GM23338 (cell line): ENCODE results near the gene HADHB. TPM values are rescaled to one million over a fixed set of nuclear protein-coding genes. Genes with fewer than 3 reads are reported as not detected.

Experiments used
- ATAC-seq: fragments of 200-7000 bp; cut with Tn5 transposase; 3 replicates; pipeline ENCODE4 v1.9.1; 2020
- DNase-seq: peaks from one replicate; pipeline ENCODE4 v3.0.0-alpha.2; 2015; ENCODE audit warnings: low spot score
- H2AFZ ChIP-seq: fragments of 200-600 bp; sonication (generic); 2 replicates; pipeline ENCODE4 v1.8.0; 2016; ENCODE audit warnings: antibody characterized with exemption, mild to moderate bottlenecking, moderate library complexity
- H3F3A ChIP-seq: fragments of 200-600 bp; sonication (generic); replicated peaks from 2 replicates; pipeline ENCODE4 v1.8.0; 2017; ENCODE audit warnings: antibody characterized with exemption, mixed run types, low read depth
- H3K27ac ChIP-seq: fragments of 200-600 bp; sonication (generic); 2 replicates; pipeline ENCODE4 v1.6.1; 2016; ENCODE audit warnings: low read depth
- H3K27me3 ChIP-seq: fragments of 200-600 bp; sonication (generic); 2 replicates; pipeline ENCODE4 v1.8.0; 2016; ENCODE audit warnings: mild to moderate bottlenecking, mixed run types, moderate library complexity; ENCODE audit not compliant: insufficient read depth
- H3K36me3 ChIP-seq: fragments of 200-600 bp; sonication (generic); 2 replicates; pipeline ENCODE4 v1.8.0; 2016; ENCODE audit warnings: mild to moderate bottlenecking; ENCODE audit not compliant: insufficient read depth
- H3K4me1 ChIP-seq: fragments of 200-600 bp; sonication (generic); 2 replicates; pipeline ENCODE4 v1.8.0; 2016; ENCODE audit warnings: mild to moderate bottlenecking, moderate library complexity; ENCODE audit not compliant: insufficient read depth
- H3K4me2 ChIP-seq: fragments of 200-600 bp; sonication (generic); 2 replicates; pipeline ENCODE4 v1.7.1; 2017; ENCODE audit warnings: mixed run types
- H3K4me3 ChIP-seq: fragments of 200-600 bp; sonication (generic); 2 replicates; pipeline ENCODE4 v1.6.1; 2016; ENCODE audit warnings: mixed run types
- H3K79me2 ChIP-seq: fragments of 200-600 bp; sonication (generic); replicated peaks from 2 replicates; pipeline ENCODE4 v1.8.0; 2017; ENCODE audit warnings: mild to moderate bottlenecking; ENCODE audit not compliant: insufficient read depth
- H3K9me2 ChIP-seq: fragments of 200-600 bp; sonication (generic); 2 replicates; pipeline ENCODE4 v1.8.0; 2017; ENCODE audit not compliant: insufficient read depth
- H4K20me1 ChIP-seq: fragments of 200-600 bp; sonication (generic); replicated peaks from 2 replicates; pipeline ENCODE4 v1.8.0; 2017; ENCODE audit warnings: mild to moderate bottlenecking; ENCODE audit not compliant: insufficient read depth
- H3K27ac Mint-ChIP-seq: 2 replicates; pipeline ENCODE4 v1.8.0; 2020; ENCODE audit warnings: inconsistent platforms, mild to moderate bottlenecking, moderate library complexity, mixed read lengths
- H3K27me3 Mint-ChIP-seq: 3 replicates; pipeline ENCODE4 v1.8.0; 2022; ENCODE audit warnings: low read depth, mild to moderate bottlenecking, moderate library complexity, mixed read lengths, inconsistent platforms; ENCODE audit not compliant: insufficient read depth, poor library complexity
- H3K36me3 Mint-ChIP-seq: 3 replicates; pipeline ENCODE4 v1.8.0; 2021; ENCODE audit warnings: low read depth, mild to moderate bottlenecking, inconsistent platforms, moderate library complexity, mixed read lengths
- H3K4me1 Mint-ChIP-seq: 3 replicates; pipeline ENCODE4 v1.8.0; 2020; ENCODE audit warnings: mild to moderate bottlenecking, inconsistent platforms, mixed read lengths
- H3K4me3 Mint-ChIP-seq: 3 replicates; pipeline ENCODE4 v1.8.0; 2021; ENCODE audit warnings: moderate library complexity, mild to moderate bottlenecking, inconsistent platforms, mixed read lengths
- H3K9me3 Mint-ChIP-seq: 3 replicates; pipeline ENCODE4 v1.8.0; 2020; ENCODE audit warnings: moderate library complexity, mild to moderate bottlenecking, inconsistent platforms, mixed read lengths
- CREB1 ChIP-seq: fragments of 250-450 bp; sonication (Bioruptor Pico); IDR thresholded peaks from 2 replicates; pipeline ENCODE4 v1.5.0; 2020; ENCODE audit warnings: low read depth, mild to moderate bottlenecking, moderate library complexity
- CTCF ChIP-seq, 2 experiments: fragments of 200-600 bp in 1 of 2; sonication (generic) in 1 of 2; conservative IDR thresholded peaks; 2 replicates each; pipeline versions ENCODE4 v1.5.1 to v1.6.1; 2016 to 2017; ENCODE audit warnings: antibody characterized with exemption in 2 of 2, low read depth in 2 of 2, mild to moderate bottlenecking in 2 of 2, moderate library complexity in 1 of 2
- EZH2 ChIP-seq: fragments of 200-600 bp; sonication (generic); IDR thresholded peaks from one replicate; pipeline ENCODE4 v1.8.0; 2017; ENCODE audit warnings: antibody characterized with exemption, mild to moderate bottlenecking, low read depth; ENCODE audit not compliant: unreplicated experiment
- EZH2phosphoT487 ChIP-seq: fragments of 200-600 bp; sonication (generic); IDR thresholded peaks from one replicate; pipeline ENCODE4 v1.8.1; 2018; ENCODE audit warnings: antibody characterized with exemption; ENCODE audit not compliant: unreplicated experiment
- JUNB ChIP-seq: IDR thresholded peaks from one replicate; pipeline ENCODE4 v1.6.1; 2016; ENCODE audit warnings: antibody characterized with exemption; ENCODE audit not compliant: unreplicated experiment
- NANOG ChIP-seq: IDR thresholded peaks from 2 replicates; pipeline ENCODE4 v1.6.1; 2016; ENCODE audit warnings: antibody characterized with exemption, borderline replicate concordance
- POLR2AphosphoS5 ChIP-seq: IDR thresholded peaks from 2 replicates; pipeline ENCODE4 v1.6.1; 2016; ENCODE audit warnings: antibody characterized with exemption, low read depth
- STAT1 ChIP-seq: IDR thresholded peaks from one replicate; pipeline ENCODE4 v1.6.1; 2016; ENCODE audit warnings: antibody characterized with exemption; ENCODE audit not compliant: unreplicated experiment
- ZNF114 ChIP-seq: fragments of 250-450 bp; sonication (Bioruptor Pico); IDR thresholded peaks from 2 replicates; pipeline ENCODE4 v1.5.0; 2020; ENCODE audit warnings: mild to moderate bottlenecking, moderate library complexity
- ZNF331 ChIP-seq: fragments of 250-450 bp; sonication (Bioruptor Pico); IDR thresholded peaks from 2 replicates; pipeline ENCODE4 v1.5.0; 2020; ENCODE audit warnings: low read depth, mild to moderate bottlenecking, moderate library complexity
- ZNF462 ChIP-seq: fragments of 250-450 bp; sonication (Bioruptor Pico); IDR thresholded peaks from 2 replicates; pipeline ENCODE4 v1.5.0; 2020; ENCODE audit warnings: mild to moderate bottlenecking, moderate library complexity
- polyA plus RNA-seq: library from polyadenylated mRNA; unstranded; fragments of >200 nt; fragmentation: Nextera tagmentation; extraction: Ambion mirVana; gene quantifications from 2 replicates; pipeline ENCODE4 v1.2.1, GENCODE V29; 2016
- total RNA-seq: library from RNA; depleted of rRNA; stranded (reverse); fragments of >200 nt; shearing (Covaris generic); gene quantifications from 2 replicates; pipeline ENCODE4 v1.2.3, GENCODE V29; 2014
- TF ChIP-seq, protein P1 (sequence below): IDR thresholded peaks from one replicate; pipeline ENCODE4 v1.6.1; 2018; ENCODE audit warnings: antibody characterized with exemption; ENCODE audit not compliant: unreplicated experiment
- TF ChIP-seq, protein P2 (sequence below): IDR thresholded peaks from 2 replicates; pipeline ENCODE4 v1.6.1; 2016; ENCODE audit warnings: antibody characterized with exemption

HADHB gene
- total and polyA plus RNA-seq, 2 experiments from 2014 or later = 41.1 to 43.4 TPM

- TF ChIP-seq, protein P1, sequence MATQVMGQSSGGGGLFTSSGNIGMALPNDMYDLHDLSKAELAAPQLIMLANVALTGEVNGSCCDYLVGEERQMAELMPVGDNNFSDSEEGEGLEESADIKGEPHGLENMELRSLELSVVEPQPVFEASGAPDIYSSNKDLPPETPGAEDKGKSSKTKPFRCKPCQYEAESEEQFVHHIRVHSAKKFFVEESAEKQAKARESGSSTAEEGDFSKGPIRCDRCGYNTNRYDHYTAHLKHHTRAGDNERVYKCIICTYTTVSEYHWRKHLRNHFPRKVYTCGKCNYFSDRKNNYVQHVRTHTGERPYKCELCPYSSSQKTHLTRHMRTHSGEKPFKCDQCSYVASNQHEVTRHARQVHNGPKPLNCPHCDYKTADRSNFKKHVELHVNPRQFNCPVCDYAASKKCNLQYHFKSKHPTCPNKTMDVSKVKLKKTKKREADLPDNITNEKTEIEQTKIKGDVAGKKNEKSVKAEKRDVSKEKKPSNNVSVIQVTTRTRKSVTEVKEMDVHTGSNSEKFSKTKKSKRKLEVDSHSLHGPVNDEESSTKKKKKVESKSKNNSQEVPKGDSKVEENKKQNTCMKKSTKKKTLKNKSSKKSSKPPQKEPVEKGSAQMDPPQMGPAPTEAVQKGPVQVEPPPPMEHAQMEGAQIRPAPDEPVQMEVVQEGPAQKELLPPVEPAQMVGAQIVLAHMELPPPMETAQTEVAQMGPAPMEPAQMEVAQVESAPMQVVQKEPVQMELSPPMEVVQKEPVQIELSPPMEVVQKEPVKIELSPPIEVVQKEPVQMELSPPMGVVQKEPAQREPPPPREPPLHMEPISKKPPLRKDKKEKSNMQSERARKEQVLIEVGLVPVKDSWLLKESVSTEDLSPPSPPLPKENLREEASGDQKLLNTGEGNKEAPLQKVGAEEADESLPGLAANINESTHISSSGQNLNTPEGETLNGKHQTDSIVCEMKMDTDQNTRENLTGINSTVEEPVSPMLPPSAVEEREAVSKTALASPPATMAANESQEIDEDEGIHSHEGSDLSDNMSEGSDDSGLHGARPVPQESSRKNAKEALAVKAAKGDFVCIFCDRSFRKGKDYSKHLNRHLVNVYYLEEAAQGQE = no peak
- TF ChIP-seq ZNF114 (CRISPR knock-in tag) (no peak), STAT1 (no peak), ZNF331 (CRISPR knock-in tag) (no peak), POLR2AphosphoS5 (no peak), JUNB (no peak), ZNF462 (CRISPR knock-in tag) (no peak), CTCF (conservative IDR thresholded peaks at IDR 0.05; ENCODE audit: low read depth in 2 of 2) (no peak), CREB1 (no peak), NANOG (no peak), EZH2 (no peak), EZH2phosphoT487 (no peak)
- TF ChIP-seq, protein P2, sequence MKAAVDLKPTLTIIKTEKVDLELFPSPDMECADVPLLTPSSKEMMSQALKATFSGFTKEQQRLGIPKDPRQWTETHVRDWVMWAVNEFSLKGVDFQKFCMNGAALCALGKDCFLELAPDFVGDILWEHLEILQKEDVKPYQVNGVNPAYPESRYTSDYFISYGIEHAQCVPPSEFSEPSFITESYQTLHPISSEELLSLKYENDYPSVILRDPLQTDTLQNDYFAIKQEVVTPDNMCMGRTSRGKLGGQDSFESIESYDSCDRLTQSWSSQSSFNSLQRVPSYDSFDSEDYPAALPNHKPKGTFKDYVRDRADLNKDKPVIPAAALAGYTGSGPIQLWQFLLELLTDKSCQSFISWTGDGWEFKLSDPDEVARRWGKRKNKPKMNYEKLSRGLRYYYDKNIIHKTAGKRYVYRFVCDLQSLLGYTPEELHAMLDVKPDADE = no peak
- no peaks in the 10 kb centered on the region for H3K27me3 Mint-ChIP-seq
- no peak overlapping the region for H2AFZ ChIP-seq
- H3K36me3 ChIP-seq = no peaks in the 10 kb centered on the region
- H3K9me2 ChIP-seq = no peaks in the 10 kb centered on the region
- ATAC-seq = no peak
- H3K27ac ChIP-seq = no peak overlapping the region
- no peaks in the 10 kb centered on the region for H3K27me3 ChIP-seq
- no peaks in the 10 kb centered on the region for H4K20me1 ChIP-seq
- no peak overlapping the region for H3K27ac Mint-ChIP-seq
- H3K4me1 Mint-ChIP-seq = peaks cover 1% of the 10 kb centered on the region; the same call in 1 of the 3 replicates
- H3K79me2 ChIP-seq = no peaks in the 10 kb centered on the region
- no peaks in the 10 kb centered on the region for H3K36me3 Mint-ChIP-seq
- H3F3A ChIP-seq = no peaks in the 10 kb centered on the region
- no peaks in the 10 kb centered on the region for H3K4me1 ChIP-seq
- no peak overlapping the region for H3K4me2 ChIP-seq
- DNase-seq = no peak
- no peaks in the 10 kb centered on the region for H3K9me3 Mint-ChIP-seq
- H3K4me3 Mint-ChIP-seq = no peak overlapping the region
- no peak overlapping the region for H3K4me3 ChIP-seq
These were observed 80.2 kb downstream of the HADHB start for GRCh38 chr2:26324903-26325302.
